Activated CD4-positive, alpha-beta T cell treated with anti-CD3 and anti-CD28 coated beads, Interleukin-2, amount 10 ng/mL, durations not matched to agents 24 days and 14 days (primary cell): ENCODE data around the gene GCN1. TPM values are rescaled to one million over a fixed set of nuclear protein-coding genes. Genes with fewer than 3 reads are reported as not detected.

Source experiments
- DNase-seq: peaks from one replicate; pipeline ENCODE4 v3.0.0; 2022
- H3K27ac Mint-ChIP-seq: one replicate; pipeline ENCODE4 v1.8.0; 2022; ENCODE audit warnings: mild to moderate bottlenecking, mixed read lengths
- H3K27me3 Mint-ChIP-seq: one replicate; pipeline ENCODE4 v1.8.0; 2022; ENCODE audit warnings: mixed read lengths
- H3K36me3 Mint-ChIP-seq: one replicate; pipeline ENCODE4 v1.8.0; 2022; ENCODE audit warnings: low read depth, mild to moderate bottlenecking, mixed read lengths
- H3K4me1 Mint-ChIP-seq: one replicate; pipeline ENCODE4 v1.8.0; 2021; ENCODE audit warnings: mixed read lengths
- H3K4me3 Mint-ChIP-seq: one replicate; pipeline ENCODE4 v1.8.0; 2022; ENCODE audit warnings: mild to moderate bottlenecking, moderate library complexity, mixed read lengths
- H3K9me3 Mint-ChIP-seq: one replicate; pipeline ENCODE4 v1.8.0; 2021; ENCODE audit warnings: mixed read lengths
- intact Hi-C: fragments of 100-400 bp; cut with micrococcal nuclease; formaldehyde crosslinking; loops from one replicate; pipeline ENCODE4 v1.15.1; 2023
- total RNA-seq: library from RNA; stranded (reverse); gene quantifications from 2 replicates; pipeline ENCODE4 v1.2.3, GENCODE V29; 2022

The GCN1 gene
- total RNA-seq, 1 donor from 2014 or later = 169 TPM

DNA sequence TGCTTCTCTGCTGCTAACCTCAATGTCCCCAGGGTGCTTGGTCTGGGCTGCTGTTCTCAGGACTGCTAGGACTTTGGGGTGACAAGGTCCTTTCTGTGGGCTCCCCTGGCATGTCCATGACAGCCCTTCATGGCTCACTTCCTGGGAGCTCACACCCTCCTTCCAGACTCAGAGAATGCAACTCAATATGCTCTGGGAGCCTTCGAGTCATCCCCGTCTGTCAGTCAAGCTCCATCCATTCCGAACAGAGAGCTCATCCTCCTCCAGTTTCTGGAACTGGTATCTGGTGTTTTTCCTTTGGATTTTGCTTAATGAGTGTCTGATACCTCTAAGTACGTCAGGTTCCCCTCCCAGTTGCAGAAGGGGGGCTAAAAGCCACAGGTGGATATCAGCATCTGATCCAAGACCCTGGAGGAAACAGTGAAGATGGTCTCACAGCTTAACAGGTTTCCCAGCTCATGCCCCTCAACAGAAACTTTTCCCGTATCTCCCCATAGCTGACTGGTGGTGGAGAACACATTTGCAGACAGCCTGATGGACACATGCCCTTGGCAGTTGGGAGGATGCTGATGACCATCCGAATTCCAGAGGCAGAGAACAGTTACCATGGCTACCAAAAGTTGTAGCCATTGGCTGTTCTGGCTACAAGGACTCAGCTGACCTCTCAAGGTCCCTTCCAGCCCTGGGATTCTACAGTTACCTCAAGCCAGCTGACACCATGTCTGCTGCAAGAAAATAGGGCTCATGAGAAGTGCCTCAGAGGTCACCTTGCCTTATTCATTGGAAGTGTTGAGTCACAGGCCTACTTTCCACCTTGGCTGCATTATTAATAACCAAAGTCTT, 68.5 kb downstream of the GCN1 start:
- intact Hi-C loops = no loop called here
- H3K27me3 Mint-ChIP-seq = no peaks in the 10 kb centered on the region
- peaks cover 43% of the 10 kb centered on the region for H3K36me3 Mint-ChIP-seq
- no peak overlapping the region for H3K4me3 Mint-ChIP-seq
- H3K9me3 Mint-ChIP-seq = no peaks in the 10 kb centered on the region
- DNase-seq = no peak
- H3K4me1 Mint-ChIP-seq = peaks cover 33% of the 10 kb centered on the region
- peak overlapping the region; percentile 90 for H3K27ac Mint-ChIP-seq

- Mint-ChIP-seq H3K27ac (peak overlapping the region; percentile 47), H3K4me1 (peaks cover 40% of the 10 kb centered on the region)
Observed at GRCh38 chr12:120125029-120125428, 69.5 kb downstream of the GCN1 start.

GRCh38 chr12:120121766-120122293, 72.7 kb downstream of the GCN1 start:
- peak; percentile 76 for DNase-seq
- H3K27me3 Mint-ChIP-seq = no peaks in the 10 kb centered on the region
- peak overlapping the region; percentile 82 for H3K27ac Mint-ChIP-seq
- peak overlapping the region; percentile 65 for H3K4me3 Mint-ChIP-seq
- H3K36me3 Mint-ChIP-seq = peaks cover 31% of the 10 kb centered on the region
- intact Hi-C loops = loop anchor here (1.0 to 2.0 kb wide), 2 partner anchors 110 to 115 kb away; no protein-coding TSS in a partner anchor
- H3K4me1 Mint-ChIP-seq = peaks cover 60% of the 10 kb centered on the region
- no peaks in the 10 kb centered on the region for H3K9me3 Mint-ChIP-seq

More at GRCh38 chr12:120125029-120125428, 69.5 kb downstream of the GCN1 start:
- Mint-ChIP-seq H3K4me3 (no peak overlapping the region), H3K9me3 (no peaks in the 10 kb centered on the region), H3K36me3 (peaks cover 39% of the 10 kb centered on the region), H3K27me3 (no peaks in the 10 kb centered on the region)
- DNase-seq = no peak
- intact Hi-C loops = no loop called here

DNA sequence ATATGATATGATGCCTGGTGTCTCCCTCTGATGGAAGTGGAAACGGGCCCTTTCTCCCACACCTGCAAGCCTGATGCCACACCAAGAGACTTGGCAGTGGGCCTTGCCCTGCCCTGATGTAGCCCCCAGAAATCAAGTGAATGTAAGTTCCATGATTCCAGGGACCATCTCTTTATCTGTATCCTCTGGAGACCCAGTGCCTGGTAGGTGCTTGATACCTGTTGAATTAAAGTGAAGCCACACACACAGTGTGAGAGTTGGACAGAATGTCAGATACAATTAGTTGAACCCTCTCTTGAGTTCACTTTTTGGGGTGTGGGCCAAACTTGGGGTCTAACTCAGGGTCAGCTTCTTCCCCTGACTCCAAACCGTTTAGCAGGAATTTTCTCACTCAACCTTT, 73.2 kb downstream of the GCN1 start:
- no peak for DNase-seq
- Mint-ChIP-seq H3K4me1 (peaks cover 55% of the 10 kb centered on the region), H3K4me3 (peak overlapping the region; percentile 65), H3K27me3 (no peaks in the 10 kb centered on the region), H3K27ac (peak overlapping the region; percentile 82), H3K36me3 (peaks cover 26% of the 10 kb centered on the region), H3K9me3 (no peaks in the 10 kb centered on the region)
- intact Hi-C loops = loop anchor here (1.0 to 2.0 kb wide), 2 partner anchors 109 to 115 kb away; no protein-coding TSS in a partner anchor

DNA sequence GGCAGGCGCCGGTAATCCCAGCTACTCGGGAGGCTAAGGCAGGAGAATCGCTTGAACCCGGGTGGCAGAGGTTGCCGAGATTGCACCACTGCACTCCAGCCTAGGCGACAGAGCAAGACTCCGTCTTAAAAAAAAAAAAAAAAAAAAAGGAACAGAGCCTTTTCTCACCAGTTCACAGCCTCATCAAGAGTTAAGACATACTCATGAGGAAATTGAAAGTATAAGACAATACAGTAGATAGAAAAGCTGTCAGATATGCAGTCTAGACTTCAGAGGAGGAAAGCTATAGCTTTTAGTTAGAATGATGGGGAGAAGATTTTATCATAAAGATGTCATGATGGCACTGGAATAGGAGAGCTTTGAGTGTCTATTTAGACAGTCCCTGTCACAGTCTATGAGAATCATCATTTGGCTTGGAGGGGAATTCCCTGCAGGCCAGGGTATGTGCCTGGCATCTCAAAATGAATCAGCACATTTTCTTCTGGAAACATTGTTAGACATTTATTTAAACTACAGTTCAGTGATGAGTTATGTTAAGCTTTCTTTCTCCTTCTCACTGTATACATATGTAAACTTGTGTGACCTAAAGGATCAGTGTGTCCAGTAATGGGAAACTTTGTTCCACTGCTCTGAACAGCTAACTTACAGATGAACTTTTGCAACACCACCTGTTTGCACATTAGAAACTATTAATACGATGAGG, 75.1 kb downstream of the GCN1 start:
- no peaks in the 10 kb centered on the region for H3K27me3 Mint-ChIP-seq
- H3K27ac Mint-ChIP-seq = peak overlapping the region; percentile 92
- H3K4me3 Mint-ChIP-seq = peak overlapping the region; percentile 71
- peaks cover 30% of the 10 kb centered on the region for H3K36me3 Mint-ChIP-seq
- DNase-seq = peak; percentile 72
- H3K9me3 Mint-ChIP-seq = no peaks in the 10 kb centered on the region
- H3K4me1 Mint-ChIP-seq = peaks cover 70% of the 10 kb centered on the region
- intact Hi-C loops = loop anchor here (10.0 kb wide), 1 partner anchor 145 kb away; the partner anchor contains the start of gene PXN

- Mint-ChIP-seq H3K36me3 (peaks cover 34% of the 10 kb centered on the region), H3K4me1 (peaks cover 67% of the 10 kb centered on the region), H3K27me3 (no peaks in the 10 kb centered on the region), H3K9me3 (no peaks in the 10 kb centered on the region), H3K4me3 (peak overlapping the region; percentile 90), H3K27ac (peak overlapping the region; percentile 92)
- DNase-seq = no peak
- intact Hi-C loops = loop anchor here (10.0 kb wide), 1 partner anchor 146 kb away; the partner anchor contains the start of gene PXN
Observed at GRCh38 chr12:120118321-120119061, 76.0 kb downstream of the GCN1 start.

- peaks cover 66% of the 10 kb centered on the region for H3K4me1 Mint-ChIP-seq
- H3K9me3 Mint-ChIP-seq = no peaks in the 10 kb centered on the region
- H3K36me3 Mint-ChIP-seq = peaks cover 38% of the 10 kb centered on the region
- no peak for DNase-seq
- H3K27me3 Mint-ChIP-seq = no peaks in the 10 kb centered on the region
- peak overlapping the region; percentile 90 for H3K4me3 Mint-ChIP-seq
- intact Hi-C loops = loop anchor here (2.0 to 10.0 kb wide), 3 partner anchors 77 to 147 kb away; partner anchors contain the start of genes GCN1 and PXN
- H3K27ac Mint-ChIP-seq = peak overlapping the region; percentile 92
Observed at GRCh38 chr12:120117961-120118320, 76.6 kb downstream of the GCN1 start.

DNA sequence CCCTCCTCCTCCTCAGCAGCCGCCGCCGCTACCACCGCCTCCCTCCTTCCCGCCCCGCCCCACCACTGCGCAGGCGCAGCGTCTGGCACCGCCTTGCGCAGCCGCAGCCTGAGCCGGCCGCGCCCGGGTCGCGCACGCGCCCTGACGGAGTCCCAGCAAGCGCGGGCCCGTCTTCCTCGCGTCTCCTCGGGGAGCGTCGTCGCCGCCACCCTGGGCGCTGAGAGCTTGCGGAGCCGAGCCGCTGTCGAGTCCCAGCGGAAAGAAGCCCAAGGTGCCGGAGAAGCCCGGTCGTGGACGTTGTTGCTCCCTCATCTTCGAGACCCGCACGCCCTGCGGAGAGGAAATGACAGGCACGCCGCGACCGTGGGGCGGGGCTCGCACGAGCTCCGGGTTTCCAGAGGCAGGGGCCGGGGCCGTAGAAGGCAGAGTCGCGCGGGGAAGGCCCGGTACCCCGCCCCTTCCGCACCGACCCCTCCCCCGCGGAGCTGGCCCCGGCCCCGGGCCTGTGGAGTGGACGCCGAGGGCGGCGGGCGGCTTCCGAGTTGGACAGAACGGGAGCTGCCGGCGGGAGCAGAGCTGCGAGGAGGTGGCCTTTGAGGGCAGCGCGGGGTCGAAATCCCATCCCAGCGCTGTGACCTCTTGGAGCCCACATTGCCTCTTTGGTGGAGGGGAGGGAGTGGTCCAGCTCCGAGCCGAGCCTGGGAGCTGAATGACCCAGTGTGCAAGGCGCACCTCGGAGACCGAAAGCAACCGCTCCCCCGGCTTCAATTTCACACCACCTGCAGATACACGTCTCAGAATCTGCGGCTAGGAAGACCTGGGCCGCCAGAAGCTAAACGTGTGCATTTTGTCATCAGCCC, 77.5 kb downstream of the GCN1 start:
- no peaks in the 10 kb centered on the region for H3K27me3 Mint-ChIP-seq
- H3K4me1 Mint-ChIP-seq = peaks cover 72% of the 10 kb centered on the region
- peak; percentile 100 for DNase-seq
- intact Hi-C loops = loop anchor here (1.0 to 10.0 kb wide), 4 partner anchors 30 to 148 kb away; partner anchors contain the start of genes GCN1 and PXN
- peak overlapping the region; percentile 92 for H3K27ac Mint-ChIP-seq
- peaks cover 46% of the 10 kb centered on the region for H3K36me3 Mint-ChIP-seq
- no peaks in the 10 kb centered on the region for H3K9me3 Mint-ChIP-seq
- peak overlapping the region; percentile 90 for H3K4me3 Mint-ChIP-seq

DNA sequence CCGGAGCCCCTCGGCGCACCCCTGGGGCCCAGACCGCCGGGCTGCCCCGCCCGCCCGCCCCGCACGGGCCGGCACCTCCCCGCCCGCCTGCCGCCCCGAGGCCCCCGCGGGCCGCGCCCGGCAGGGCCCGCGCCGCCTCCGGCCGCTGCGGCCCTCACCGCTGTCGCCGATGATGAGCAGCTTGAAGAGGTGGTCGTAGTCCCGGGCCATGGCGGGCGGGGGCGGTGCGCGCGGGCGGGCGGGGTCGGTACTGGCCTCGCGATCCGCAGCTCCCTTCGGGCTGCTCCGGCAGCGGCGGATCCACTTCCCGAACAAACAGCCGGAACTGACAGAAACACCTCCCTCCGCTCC, 78.1 kb downstream of the GCN1 start, which contains the start of gene RAB35:
RAB35 (minus strand) TSS at position 313 of the 351 bp plus-strand sequence; CDS start at position 210, 103 bp downstream.
- Mint-ChIP-seq H3K27me3 (no peaks in the 10 kb centered on the region), H3K9me3 (no peaks in the 10 kb centered on the region), H3K4me1 (peaks cover 70% of the 10 kb centered on the region)

GRCh38 chr12:120115692-120116440, 78.6 kb downstream of the GCN1 start:
- peak; percentile 81 for DNase-seq
- no peaks in the 10 kb centered on the region for H3K9me3 Mint-ChIP-seq
- H3K36me3 Mint-ChIP-seq = peaks cover 48% of the 10 kb centered on the region
- intact Hi-C loops = loop anchor here (1.0 to 10.0 kb wide), 4 partner anchors 29 to 149 kb away; partner anchors contain the start of genes GCN1 and PXN
- peaks cover 70% of the 10 kb centered on the region for H3K4me1 Mint-ChIP-seq
- peak overlapping the region; percentile 98 for H3K27ac Mint-ChIP-seq
- H3K27me3 Mint-ChIP-seq = no peaks in the 10 kb centered on the region
- H3K4me3 Mint-ChIP-seq = peak overlapping the region; percentile 99

More for the DNA sequence above, 78.1 kb downstream of the GCN1 start, which contains the start of gene RAB35:
- H3K4me3 Mint-ChIP-seq = peak within 1 kb of the TSS; percentile 99
- intact Hi-C loops = loop anchor here (1.0 to 10.0 kb wide), 4 partner anchors 29 to 148 kb away; partner anchors contain the start of genes GCN1 and PXN
- H3K27ac Mint-ChIP-seq = peak within 1 kb of the TSS; percentile 98
- no peak for DNase-seq
- peaks cover 46% of the 10 kb centered on the region for H3K36me3 Mint-ChIP-seq

DNA sequence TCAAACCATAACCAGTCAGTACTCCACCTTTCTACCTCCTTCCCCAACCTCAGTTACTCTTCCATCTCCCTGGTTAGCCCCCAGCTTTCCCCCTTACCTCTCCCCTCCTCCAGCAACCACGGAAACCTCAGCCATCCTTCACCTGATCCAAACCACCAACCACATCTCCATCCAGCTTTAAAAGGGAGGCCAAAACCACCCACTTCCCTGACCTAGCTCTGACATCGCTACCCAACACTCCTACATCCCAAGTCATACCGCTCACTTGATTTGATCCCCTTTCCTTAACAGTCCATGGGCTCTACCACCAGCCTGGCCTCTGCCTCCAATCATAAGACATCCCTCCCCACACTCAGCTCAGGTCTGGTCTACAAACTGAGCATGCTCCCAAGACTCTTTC, 79.4 kb downstream of the GCN1 start:
- Mint-ChIP-seq H3K36me3 (peaks cover 50% of the 10 kb centered on the region), H3K9me3 (no peaks in the 10 kb centered on the region), H3K27me3 (no peaks in the 10 kb centered on the region), H3K27ac (peak overlapping the region; percentile 98), H3K4me1 (peaks cover 71% of the 10 kb centered on the region), H3K4me3 (peak overlapping the region; percentile 99)
- intact Hi-C loops = loop anchor here (10.0 kb wide), 1 partner anchor 150 kb away; the partner anchor contains the start of gene PXN
- DNase-seq = peak; percentile 72
